ENCODE results near the gene ZNF358.

Gene ZNF358

DNA sequence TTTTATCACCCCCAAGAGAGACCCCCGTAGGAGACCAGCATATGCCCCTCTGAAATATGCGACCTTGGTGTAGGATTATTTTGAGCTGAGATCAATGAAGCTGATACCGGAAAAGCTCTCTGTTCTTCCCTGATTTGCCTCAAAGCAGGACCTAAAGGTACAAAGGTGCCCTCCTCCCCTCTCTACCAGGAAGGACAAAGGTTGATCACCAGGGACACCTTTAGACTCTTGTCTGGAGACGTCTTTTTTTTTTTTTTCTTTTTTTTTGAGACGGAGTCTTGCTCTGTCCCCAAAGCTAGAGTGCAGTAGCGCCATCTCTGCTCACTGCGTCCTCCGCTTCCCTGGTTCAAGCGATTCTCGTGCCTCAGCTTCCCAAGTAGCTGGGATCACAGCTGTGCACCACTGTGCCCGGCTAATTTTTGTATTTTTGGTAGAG is 26.3 kb upstream of the ZNF358 start:
- no peak for DNase-seq (ENCODE audit: low read depth in 2 of 2)

DNA sequence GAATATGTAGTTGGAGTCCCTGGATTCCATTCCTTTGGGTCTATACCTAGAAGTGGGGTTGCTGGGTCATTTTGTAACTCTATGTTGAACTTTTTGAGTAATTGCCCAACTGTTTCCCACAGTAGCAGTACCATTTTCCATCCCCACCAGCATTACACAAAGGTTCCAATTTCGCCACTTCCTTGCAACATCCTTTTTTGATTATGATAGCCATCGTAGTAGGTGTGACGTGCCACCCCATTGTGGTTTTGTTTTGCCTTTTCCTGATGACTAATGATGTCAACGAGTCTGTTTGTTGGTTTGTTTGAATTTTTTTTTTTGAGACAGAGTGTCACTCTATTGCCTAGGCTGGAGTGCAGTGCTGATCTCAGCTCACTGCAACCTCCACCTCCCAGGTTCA is 23.8 kb upstream of the ZNF358 start:
- peak in 1 of 2 donors; percentile 32 for DNase-seq (ENCODE audit: low read depth in 2 of 2)

DNA sequence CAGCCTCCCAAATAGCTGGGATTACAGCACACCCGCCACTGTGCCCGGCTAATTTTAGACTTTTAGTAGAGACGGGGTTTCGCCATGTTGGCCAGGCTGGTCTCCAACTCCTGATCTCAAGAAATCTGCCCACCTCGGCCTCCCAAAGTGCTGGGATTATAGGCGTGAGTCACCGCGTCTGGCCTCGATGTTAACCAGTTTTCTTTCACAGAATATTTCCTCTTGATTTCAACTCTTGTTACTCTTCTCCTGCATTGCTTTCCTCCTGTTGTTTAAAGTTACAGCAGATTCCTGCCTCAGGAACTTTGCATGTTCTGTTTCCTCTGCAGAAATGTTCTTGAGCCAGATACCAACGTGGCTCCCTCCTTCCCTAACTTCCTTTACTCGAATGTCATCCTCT is 23.3 kb upstream of the ZNF358 start:
- DNase-seq (ENCODE audit: low read depth in 2 of 2), result no peak

DNA sequence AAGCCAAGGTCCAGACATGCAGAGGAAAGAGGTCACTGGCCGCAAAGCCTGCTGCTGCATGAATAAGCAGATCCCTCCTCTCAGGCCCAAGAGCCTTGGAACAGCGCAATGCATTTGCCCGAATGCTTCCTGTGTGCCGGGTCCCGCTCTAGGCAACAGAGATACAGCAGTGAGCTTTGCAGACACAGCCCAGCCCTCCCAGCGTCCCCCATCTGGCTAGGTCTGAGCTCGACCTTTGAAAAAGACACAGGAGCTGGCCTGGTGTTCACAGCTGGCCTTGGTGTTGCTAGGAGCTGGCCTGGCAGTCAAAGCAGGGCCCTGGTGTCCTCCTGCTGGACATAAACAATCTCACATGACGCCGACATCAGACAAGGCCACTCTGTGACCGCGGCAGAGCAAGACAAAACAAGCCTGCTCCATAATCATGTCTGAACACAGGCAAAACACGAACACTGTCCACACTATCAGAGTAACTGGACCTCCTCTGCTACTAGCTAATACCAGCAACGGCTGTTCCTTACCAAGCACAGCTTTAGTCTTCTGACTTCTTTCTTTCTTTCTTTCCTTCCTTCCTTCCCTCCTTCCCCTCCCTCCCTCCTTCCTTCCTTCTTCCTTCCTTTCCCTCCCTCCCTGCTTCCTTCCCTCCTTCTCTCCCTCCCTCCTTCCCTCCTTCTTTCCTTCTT is 21.3 kb upstream of the ZNF358 start:
- DNase-seq (ENCODE audit: low read depth in 2 of 2), result no peak

DNA sequence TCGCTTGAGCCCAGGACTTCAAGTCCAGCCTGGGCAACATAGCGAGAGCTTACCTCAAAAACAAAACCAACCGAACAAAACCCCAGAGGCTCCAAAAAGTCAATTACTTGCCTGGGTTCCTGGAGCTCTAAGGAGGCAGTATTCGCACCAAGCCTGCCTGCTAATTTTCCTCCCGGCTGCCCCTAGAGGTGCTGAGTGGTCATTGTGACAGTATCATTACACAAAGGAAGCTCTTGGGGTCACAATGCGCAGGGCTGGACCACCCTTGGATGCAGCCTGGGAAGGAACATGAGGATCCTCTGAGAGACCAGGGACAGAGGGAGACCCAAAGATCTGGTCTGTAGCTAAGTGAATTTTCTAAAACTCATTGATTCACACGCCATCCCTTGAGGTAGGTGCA is 18.6 kb upstream of the ZNF358 start:
- no peak for DNase-seq (ENCODE audit: low read depth in 2 of 2)

DNA sequence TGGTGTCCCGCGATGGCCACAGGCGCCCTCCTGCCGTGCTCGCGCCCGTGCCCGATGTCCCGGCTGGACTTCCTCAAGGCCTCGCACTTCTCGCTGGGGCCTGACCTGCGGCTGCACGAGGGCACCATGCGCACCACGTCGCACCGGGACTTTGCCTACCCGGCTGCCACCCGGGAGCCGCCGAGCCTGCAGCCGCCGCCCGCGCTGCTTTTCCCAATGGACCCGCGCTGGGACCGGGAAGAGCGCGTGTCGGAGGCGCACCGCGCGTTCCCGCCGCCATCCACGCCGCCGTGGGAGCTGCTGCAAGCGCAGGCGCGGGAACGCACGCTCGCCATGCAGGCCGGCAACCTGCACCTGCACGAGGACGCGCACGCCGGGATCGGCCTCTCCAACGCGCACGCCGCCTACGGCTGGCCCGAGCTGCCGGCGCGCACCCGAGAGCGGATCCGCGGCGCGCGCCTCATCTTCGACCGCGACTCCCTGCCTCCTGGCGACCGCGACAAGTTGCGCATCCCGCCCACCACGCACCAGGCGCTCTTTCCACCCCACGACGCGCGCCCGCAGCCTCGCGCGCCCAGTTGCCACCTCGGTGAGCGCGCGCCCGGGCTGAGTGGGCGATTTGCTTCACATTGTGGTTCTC is 15.0 kb upstream of the ZNF358 start:
- no peak for DNase-seq (ENCODE audit: low read depth in 2 of 2)

DNA sequence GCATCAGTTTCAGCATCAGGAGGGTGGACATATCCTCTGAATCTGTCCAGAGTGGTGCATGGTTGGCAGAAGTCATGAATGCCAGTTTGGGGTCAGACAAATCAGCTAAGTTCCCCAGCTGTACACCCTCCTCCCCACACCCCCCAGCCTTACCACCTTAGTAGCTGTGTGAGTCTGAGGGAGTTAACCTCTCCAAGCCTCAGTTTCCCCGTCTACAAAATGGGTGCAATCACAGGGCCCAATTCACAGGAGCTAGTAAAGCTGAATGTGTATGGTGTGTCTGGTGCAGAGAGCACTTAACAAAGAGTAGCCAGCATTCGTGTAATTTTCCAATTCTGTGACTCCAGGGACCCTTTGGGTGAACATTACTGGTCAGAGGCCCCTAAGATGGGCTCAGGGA is 13.4 kb upstream of the ZNF358 start:
- DNase-seq (ENCODE audit: low read depth in 2 of 2), result no peak

DNA sequence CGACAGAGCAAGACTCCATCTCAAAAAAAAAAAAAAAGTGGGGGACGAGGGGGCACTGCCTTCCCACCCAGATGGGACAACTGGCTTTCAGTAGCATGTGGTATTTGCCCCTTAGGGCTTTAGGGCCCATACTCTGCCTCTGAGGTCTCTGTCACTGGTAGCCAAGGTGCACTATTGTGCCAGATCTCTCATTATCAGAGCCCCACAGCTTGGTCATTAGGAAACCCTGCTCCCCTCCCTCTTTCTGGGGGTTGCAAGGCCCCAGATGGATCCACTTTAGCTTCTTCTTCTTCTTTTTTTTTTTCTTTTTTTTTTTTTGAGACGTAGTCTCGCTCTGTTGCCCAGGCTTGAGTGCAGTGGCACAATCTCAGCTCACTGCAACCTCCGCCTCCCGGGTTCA is 11.2 kb upstream of the ZNF358 start:
- no peak for DNase-seq (ENCODE audit: low read depth in 2 of 2)

DNA sequence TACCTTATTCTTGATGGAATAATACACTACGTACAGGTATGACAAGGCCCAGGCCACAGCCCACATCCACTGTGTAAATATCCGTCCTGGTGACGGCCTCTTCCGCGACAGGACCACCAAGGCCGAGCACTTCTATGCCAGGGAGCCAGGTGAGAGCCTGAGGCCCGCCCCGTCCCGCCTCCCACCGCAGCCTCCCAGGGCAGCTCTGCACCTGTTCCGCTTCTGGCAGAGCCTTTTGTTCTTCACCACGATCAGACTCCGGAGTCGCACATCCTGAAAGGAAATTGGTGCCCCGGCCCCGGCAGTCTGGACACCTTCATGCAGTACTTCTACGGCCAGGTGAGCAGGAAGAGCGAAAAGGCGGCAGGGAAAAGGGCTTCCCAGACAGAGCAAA is 10.6 kb upstream of the ZNF358 start:
- DNase-seq (ENCODE audit: low read depth in 2 of 2), result no peak

DNA sequence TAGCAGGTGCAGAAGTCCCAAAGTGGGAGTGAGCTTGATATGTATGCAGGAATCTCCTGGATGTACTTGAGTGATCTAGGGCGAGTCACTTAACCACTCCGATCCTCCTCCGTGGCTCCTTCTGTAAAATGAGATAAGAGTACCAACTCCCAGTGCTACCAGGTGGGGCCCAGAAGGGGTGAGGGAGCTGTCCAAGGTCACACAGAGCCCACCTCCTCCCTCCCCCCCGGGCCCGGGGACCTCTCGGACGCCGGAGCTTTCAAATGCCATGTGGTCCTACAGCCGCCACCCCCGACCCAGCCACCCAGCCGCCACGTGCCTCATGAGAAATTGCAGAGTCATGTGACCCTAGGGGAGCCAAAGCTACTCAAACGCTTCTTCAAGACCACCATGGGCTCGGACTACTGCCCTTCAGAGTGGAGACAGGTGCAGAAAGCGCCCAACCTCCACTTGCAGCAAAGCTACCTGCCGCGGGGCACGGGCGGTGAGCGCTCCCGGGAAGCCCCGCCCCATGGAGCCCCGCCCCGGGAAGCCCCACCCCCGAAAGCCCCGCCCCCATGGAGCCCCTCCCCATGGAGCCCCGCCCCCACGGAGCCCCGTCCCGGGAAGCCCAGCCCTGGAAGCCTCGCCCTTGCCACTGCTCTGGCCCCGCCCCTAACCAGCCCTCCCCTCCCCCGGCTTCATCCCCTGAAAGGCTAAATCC is 10.1 kb upstream of the ZNF358 start:
- DNase-seq (ENCODE audit: low read depth in 2 of 2), result no peak

DNA sequence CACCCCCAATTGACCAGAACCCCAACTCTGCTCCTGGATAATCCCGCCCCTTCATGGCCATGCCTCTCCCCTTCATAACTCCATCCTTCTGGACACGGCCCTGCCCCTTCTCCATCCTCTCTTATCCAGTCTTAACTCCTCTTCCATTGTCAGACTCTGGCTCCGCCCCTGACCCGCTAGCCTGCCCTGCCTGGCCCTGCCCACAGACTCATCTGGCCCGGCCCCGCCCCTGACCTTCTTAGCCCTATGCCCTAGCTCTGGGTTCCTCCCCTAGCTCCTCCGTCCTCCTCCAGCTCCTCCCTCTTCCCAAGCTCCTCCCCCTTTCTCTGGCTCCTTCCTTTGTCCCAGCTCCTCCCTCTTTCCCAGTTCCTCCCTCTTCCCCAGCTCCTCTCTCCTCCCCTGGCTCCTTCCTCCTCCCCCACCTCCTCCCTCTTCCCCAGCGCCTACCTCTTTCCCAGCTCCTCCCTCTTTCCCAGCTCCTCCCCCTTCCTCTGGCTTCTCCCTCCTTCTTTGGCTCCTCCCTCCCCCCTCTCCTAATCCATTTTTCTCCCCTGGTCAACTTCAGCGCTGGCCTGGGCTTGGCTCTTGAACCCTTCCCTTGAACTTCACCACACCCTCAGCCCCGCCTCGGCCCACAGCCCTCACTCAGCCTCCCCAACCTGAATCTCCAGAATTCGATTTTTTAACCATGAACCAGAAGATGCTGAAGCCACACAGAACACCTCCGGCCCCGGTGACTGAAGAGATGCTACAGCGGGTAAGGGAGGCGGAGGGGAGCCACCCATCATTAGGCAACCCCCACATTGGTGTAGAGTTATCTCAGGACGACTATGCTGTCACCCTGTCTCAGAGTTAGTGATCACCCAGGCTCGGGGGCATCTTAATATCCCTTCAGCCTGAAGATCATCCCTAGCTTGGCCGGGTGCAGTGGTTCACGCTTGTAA is 9.2 kb upstream of the ZNF358 start:
- DNase-seq (ENCODE audit: low read depth in 2 of 2), result no peak

DNA sequence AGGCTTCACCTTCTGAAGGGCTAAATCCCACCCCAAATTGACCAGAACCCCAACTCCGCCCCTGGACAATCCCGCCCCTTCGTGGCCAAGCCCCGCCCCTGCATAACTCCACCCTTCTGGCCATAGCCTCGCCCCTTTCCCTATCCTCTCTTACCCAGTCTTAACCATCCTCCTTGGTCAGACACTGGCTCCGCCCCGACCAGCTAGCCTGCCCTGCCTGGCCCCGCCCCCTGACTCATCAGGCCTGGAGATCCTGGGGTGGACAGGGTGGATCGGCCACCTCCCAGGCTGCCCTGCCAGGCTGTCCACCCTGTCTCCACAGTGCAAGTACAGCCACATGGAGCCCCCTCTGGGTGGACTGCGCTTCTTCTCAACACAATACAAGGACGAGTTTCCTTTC is 8.0 kb upstream of the ZNF358 start:
- DNase-seq (ENCODE audit: low read depth in 2 of 2), result no peak

DNA sequence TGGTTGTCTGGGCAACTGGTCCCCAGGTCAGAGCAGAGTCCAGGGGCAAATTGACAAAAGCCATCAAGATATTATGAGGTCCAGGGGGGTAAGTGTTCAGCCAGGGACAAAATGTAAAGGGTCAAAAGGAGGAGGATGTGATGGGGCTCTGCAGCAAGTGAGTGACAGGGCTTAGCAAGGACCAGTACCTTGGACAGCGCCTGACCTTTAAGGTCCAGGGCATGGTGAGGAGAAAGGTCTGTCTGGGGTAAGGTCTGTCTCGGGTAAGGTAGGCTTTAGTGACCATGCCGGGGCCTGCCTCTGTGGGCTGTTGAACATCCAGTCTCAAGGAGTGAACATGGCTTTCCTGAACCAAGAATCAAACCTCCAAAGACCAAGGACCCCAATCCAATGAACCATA is 6.3 kb upstream of the ZNF358 start:
- DNase-seq (ENCODE audit: low read depth in 2 of 2), result no peak

DNA sequence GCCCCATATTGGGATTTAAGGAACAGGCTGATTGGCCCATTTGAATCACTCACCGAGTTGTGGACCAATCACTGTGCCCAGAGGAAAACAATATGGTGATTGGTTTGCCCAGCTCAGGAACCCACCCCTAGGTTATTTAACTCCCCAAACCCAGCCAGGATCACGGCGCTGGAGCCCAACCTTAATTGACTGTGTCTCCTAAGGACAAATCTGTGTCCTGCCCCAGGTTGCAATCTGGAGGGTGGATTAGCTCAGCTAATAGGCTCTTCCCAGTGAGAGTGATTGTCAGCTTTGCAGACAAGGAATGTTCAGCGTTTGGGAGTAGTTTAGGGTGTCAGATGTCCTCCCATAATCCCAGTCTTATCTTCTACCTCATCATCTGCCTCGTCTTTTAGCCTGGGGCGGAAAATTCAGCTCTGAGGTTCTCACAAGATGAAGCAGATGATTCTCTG is 3.5 kb upstream of the ZNF358 start:
- no peak for DNase-seq (ENCODE audit: low read depth in 2 of 2)

DNA sequence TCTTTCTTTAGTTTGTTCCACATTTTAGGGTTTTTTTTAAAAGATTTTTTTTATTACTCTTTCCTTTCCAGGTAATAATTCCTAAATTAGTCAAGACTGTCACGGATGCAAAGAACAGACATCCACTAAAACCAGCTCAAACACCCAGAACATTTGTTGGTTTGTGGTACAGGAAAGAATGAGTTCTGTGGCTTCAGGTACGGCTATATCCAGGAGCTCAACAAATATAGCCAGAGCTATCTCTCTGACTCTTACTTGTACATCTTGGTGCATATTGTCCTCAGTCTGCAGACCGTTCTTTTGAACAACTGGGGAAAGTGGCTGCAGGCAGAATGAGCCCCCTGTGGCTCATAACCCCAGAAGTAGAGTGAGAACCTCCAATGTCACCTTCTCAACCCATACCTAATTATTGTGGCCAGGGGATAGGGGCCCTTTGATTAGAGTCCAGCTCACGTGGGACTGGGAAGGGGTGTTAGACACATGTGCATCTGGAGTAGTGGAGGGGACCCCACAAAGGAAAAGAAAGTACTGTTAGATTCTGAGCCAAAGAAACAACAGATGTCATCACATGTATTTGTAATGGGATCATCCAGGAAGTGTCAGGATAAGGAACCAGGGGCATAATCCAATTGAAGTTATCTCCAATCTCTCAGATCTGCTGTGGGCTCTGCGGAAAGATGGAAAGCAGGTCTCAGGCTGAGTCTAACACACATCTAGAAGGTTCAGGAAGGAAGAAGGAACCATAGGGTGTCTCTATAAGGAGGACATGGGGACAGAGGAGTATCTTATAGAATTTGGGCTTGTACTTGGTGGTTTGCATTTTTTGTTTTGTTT is 1.9 kb upstream of the ZNF358 start:
- no peak for DNase-seq (ENCODE audit: low read depth in 2 of 2)

DNA sequence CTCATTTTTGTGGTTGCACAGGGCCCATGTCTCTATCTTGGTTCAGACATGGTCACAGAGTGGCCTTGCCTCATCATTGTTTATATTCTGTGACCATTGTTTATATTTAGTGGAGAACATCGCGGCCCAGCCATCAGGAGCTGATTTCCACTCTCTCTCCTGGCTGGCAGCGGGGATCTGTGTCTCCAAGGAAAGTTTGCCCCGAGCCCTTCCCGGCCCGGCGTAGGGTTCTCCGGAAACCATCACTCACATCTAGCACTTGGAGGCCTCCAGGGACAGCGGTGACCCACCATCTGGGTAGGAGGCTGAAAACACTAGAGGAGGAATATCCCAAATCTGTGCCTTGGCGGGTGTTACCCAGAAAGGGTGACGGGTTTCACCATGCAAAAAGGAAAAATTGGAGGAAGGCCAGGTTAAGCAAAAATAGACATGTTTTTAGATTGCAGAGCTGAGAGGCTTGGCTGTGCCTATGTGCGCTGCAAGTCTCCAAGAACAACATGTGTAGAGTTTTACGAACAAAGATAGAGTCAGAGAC is 726 bp upstream of the ZNF358 start:
- DNase-seq (ENCODE audit: low read depth in 2 of 2), result no peak

DNA sequence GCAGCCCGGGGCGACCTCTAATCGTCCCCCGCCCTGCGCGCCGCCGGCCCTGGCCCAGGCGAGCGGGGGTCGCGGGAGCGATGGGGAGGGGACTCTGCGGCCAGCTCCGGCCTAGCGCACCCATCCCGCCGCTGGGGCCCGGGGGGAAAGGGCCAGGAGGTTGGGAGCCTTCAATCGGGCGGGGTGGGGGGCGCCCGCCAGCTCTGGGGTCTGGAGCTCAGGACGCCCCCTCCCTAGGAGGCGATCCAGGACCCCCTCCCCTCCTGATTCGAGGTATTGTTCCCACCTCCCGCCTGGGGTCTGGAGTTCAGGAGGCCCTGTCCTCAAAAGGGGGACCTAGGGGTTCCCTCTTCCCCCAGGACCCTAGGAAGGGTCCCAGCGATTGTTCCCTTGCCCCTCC is 430 bp downstream of the ZNF358 start:
- DNase-seq (ENCODE audit: low read depth in 2 of 2), result no peak

DNA sequence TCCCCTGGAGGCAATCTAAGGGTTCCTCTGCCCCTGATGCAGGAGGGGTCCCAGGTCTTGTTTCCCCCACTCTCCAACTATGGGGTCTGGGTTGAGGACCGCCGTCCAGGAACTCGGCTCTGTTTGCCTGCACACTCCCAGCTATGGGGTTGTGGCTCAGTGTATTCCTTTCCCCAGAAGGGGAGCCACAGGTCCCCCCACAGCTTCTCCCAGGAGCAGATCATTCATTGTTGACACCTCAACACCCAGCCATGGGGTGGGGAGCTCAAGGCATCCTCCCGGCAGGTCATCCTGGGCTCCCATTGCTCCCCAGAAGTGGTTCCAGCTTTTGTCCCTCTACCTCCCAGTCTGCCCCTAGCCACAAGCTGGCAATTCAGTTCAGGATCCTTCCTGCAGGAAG is 975 bp downstream of the ZNF358 start:
- no peak for DNase-seq (ENCODE audit: low read depth in 2 of 2)

DNA sequence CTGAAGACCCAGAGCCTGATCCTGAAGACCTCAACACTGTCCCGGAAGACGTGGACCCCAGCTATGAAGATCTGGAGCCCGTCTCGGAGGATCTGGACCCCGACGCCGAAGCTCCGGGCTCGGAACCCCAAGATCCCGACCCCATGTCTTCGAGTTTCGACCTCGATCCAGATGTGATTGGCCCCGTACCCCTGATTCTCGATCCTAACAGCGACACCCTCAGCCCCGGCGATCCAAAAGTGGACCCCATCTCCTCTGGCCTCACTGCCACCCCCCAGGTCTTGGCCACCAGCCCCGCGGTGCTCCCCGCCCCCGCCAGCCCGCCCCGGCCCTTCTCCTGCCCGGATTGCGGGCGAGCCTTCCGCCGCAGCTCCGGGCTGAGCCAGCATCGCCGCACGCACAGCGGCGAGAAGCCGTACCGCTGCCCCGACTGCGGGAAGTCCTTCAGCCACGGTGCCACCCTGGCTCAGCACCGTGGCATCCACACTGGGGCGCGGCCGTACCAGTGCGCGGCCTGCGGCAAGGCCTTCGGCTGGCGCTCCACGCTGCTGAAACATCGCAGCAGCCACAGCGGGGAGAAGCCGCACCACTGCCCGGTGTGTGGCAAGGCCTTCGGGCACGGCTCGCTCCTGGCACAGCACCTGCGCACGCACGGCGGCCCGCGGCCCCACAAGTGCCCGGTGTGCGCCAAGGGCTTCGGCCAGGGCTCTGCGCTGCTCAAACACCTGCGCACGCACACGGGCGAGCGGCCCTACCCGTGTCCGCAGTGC is 3.6 kb downstream of the ZNF358 start:
- no peak for DNase-seq (ENCODE audit: low read depth in 2 of 2)

Measured in stimulated activated CD8-positive, alpha-beta memory T cell treated with anti-CD3 and anti-CD28 coated beads, Interleukin-15, amount 100 ng/mL, for 4 hours (primary cell).